RWPE2 (cell line): ENCODE data around the gene COL6A1.

Experiments used
- ATAC-seq: fragments of 200-7000 bp; cut with Tn5 transposase; 3 replicates; pipeline ENCODE4 v1.9.1; 2021; ENCODE audit warnings: low read depth
- DNase-seq: peaks from one replicate; pipeline ENCODE4 v3.0.0-alpha.2; 2020; ENCODE audit warnings: low spot score
- H3K27ac ChIP-seq: fragments of 450-650 bp; 2 replicates; pipeline ENCODE4 v1.5.1; 2017; ENCODE audit warnings: mild to moderate bottlenecking; ENCODE audit not compliant: poor library complexity, severe bottlenecking
- H3K27me3 ChIP-seq: fragments of 250-450 bp; sonication (Bioruptor Pico); 2 replicates; pipeline ENCODE4 v1.5.1; 2021; ENCODE audit warnings: mild to moderate bottlenecking, moderate library complexity; ENCODE audit not compliant: insufficient read depth, poor library complexity, severe bottlenecking
- H3K36me3 ChIP-seq: fragments of 250-450 bp; sonication (Bioruptor Pico); 2 replicates; pipeline ENCODE4 v1.5.1; 2020; ENCODE audit warnings: low read depth, mild to moderate bottlenecking, moderate library complexity
- H3K4me1 ChIP-seq: fragments of 250-450 bp; sonication (Bioruptor Pico); 2 replicates; pipeline ENCODE4 v1.5.1; 2021; ENCODE audit warnings: mild to moderate bottlenecking, moderate library complexity; ENCODE audit not compliant: insufficient read depth, poor library complexity, severe bottlenecking
- H3K4me3 ChIP-seq: fragments of 250-450 bp; sonication (Bioruptor Pico); 2 replicates; pipeline ENCODE4 v1.5.1; 2021; ENCODE audit warnings: mild to moderate bottlenecking, moderate library complexity; ENCODE audit not compliant: severe bottlenecking
- H3K9me3 ChIP-seq: fragments of 250-450 bp; sonication (Bioruptor Pico); 2 replicates; pipeline ENCODE4 v1.5.1; 2021; ENCODE audit warnings: mild to moderate bottlenecking, moderate library complexity; ENCODE audit not compliant: severe bottlenecking
- TF ChIP-seq, protein P1 (sequence below): fragments of 450-650 bp; IDR thresholded peaks from one replicate; pipeline ENCODE4 v1.5.1; 2017; ENCODE audit warnings: mild to moderate bottlenecking, moderate library complexity; ENCODE audit not compliant: poor library complexity, severe bottlenecking

COL6A1 gene

DNA sequence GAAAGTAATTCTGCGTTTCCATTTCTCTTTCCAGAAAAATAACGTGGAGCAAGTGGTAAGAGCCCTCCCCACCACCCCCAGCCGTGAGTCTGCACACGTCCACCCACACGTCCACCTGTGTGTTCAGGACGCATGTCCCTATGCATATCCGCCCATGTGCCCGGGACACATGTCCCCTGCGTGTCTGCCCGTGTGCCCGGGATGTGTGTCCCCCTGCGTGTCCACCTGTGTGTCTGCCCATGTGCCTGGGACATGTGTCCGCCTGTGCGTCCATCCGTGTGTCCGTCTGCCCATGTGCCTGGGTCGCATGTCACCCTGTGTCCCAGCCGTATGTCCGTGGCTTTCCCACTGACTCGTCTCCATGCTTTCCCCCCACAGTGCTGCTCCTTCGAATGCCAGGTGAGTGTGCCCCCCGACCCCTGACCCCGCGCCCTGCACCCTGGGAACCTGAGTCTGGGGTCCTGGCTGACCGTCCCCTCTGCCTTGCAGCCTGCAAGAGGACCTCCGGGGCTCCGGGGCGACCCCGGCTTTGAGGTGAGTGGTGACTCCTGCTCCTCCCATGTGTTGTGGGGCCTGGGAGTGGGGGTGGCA is 5.6 kb downstream of the COL6A1 start:
- no peak overlapping the region for H3K4me3 ChIP-seq
- no peaks in the 10 kb centered on the region for H3K9me3 ChIP-seq
- H3K27ac ChIP-seq, result no peak overlapping the region
- H3K4me1 ChIP-seq, result no peaks in the 10 kb centered on the region
- no peak for ATAC-seq
- peak; percentile 70 for DNase-seq
- no peaks in the 10 kb centered on the region for H3K27me3 ChIP-seq
- TF ChIP-seq, protein P1, sequence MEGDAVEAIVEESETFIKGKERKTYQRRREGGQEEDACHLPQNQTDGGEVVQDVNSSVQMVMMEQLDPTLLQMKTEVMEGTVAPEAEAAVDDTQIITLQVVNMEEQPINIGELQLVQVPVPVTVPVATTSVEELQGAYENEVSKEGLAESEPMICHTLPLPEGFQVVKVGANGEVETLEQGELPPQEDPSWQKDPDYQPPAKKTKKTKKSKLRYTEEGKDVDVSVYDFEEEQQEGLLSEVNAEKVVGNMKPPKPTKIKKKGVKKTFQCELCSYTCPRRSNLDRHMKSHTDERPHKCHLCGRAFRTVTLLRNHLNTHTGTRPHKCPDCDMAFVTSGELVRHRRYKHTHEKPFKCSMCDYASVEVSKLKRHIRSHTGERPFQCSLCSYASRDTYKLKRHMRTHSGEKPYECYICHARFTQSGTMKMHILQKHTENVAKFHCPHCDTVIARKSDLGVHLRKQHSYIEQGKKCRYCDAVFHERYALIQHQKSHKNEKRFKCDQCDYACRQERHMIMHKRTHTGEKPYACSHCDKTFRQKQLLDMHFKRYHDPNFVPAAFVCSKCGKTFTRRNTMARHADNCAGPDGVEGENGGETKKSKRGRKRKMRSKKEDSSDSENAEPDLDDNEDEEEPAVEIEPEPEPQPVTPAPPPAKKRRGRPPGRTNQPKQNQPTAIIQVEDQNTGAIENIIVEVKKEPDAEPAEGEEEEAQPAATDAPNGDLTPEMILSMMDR, result no peak
- H3K36me3 ChIP-seq, result no peaks in the 10 kb centered on the region

DNA sequence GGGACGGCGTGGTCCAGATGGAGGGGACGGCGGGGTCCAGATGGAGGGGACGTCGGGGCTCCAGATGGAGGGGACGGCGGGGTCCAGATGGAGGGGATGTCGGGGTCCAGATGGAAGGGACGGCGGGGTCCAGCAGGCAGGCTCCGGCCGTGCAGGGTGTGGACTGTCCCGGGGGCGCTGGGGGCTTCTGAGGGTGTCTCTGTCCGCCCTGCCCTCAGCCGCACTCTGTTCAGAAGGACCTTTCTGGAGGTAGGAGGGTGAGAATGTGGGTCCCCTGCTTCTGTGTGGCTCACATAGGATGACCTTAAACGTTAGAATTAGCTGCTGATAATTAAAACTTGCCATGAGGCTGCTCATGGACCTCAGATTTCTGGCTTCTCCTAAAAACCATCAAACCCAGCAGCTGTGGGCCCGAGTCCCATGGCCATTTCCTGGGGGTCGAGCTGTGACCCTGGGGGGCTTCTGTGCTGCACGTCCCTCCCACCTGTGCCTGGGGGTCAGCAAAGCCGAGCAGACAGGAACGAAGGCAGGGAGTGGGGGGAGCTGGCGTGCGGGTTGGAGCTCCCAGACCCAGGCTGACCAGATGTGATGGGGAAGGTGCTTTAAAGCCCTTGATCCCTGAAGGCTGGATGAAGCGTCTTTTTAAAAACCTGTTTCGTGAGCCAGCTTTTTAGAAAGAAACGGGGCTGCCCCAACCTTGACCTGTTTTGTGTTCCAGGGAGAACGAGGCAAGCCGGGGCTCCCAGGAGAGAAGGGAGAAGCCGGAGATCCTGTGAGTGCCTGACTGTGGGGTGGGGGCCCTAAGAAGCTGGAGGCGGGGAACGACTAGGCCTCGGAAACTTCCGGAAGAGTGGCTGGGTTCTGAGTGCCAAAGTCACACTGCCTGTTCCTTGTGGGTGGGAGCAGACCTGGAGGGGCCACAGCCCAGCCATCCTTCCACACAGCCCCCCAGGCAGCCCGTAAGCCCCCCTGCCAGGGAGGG is 7.1 kb downstream of the COL6A1 start:
- TF ChIP-seq, protein P1, result no peak
- DNase-seq (peak; percentile 49), ATAC-seq (no peak)
- Histone ChIP-seq H3K27ac (no peak overlapping the region), H3K36me3 (no peaks in the 10 kb centered on the region), H3K4me1 (no peaks in the 10 kb centered on the region), H3K4me3 (no peak overlapping the region), H3K9me3 (no peaks in the 10 kb centered on the region), H3K27me3 (no peaks in the 10 kb centered on the region)

DNA sequence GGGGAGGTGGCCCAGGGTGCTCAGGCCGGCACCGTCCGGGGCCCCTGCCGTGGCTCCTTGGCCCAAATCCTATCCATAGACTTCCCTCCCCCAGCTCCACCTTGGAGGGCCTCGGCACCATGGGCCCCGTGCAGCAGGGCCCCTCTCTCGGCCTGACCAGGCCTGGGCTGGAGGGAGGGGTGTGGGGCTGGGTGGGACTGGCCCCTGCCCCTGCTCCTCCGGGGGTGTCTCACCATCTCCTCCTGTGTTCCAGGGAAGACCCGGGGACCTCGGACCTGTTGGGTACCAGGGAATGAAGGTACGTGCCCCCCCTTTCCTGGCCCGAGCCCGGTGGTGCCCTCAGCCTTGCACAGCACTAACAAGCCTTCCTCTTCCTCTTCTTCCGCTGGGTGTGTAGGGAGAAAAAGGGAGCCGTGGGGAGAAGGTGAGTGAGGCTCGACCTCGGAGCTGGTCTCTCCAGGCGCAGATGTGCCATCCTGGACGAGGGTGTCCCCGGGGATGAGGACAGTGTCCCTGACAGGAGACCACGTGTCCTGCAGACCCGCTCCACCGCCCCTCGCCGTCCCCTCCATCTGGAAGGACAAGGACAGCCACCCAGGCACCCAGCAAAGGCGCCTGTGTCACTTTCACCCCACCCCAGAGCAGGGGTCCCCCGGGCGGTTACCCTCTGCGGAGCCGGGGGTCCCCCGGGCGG is 7.9 kb downstream of the COL6A1 start:
- peak; percentile 64 for DNase-seq
- no peak overlapping the region for H3K27ac ChIP-seq
- no peaks in the 10 kb centered on the region for H3K27me3 ChIP-seq
- H3K4me3 ChIP-seq, result no peak overlapping the region
- no peaks in the 10 kb centered on the region for H3K36me3 ChIP-seq
- no peak for ATAC-seq
- TF ChIP-seq, protein P1, result no peak
- H3K4me1 ChIP-seq, result no peaks in the 10 kb centered on the region
- no peaks in the 10 kb centered on the region for H3K9me3 ChIP-seq

DNA sequence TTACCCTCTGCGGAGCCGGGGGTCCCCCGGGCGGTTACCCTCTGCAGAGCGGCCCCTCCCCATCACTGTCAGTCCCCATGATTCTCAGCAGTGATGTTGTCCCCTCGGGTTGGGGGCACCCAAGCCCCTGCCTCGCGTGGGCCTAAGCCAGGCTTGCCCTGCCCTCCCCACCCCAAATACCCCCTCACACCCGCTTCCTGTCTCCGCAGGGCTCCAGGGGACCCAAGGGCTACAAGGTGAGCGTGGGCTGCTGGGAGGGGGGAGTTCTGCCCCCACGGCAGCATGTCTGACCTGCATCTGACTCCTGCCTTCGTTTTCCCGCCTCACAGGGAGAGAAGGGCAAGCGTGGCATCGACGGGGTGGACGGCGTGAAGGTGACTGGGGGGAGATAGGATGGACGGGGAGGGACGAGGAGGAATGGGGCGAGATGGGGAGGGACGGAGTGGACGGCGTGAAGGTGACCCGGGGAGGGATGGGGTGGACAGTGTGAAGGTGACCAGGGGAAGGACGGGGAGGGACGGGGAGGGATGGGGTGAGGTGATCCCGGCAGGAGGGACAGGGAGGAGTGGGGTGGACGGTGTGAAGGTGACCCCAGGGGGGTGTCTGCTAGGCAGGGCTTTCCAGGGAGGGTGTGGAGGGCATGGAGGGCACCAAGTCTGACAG is 8.6 kb downstream of the COL6A1 start:
- TF ChIP-seq, protein P1, result no peak
- no peak for ATAC-seq

More for the DNA sequence above, 8.6 kb downstream of the COL6A1 start:
- Histone ChIP-seq H3K27me3 (no peaks in the 10 kb centered on the region), H3K36me3 (no peaks in the 10 kb centered on the region), H3K4me1 (no peaks in the 10 kb centered on the region), H3K4me3 (no peak overlapping the region), H3K9me3 (no peaks in the 10 kb centered on the region), H3K27ac (no peak overlapping the region)
- DNase-seq, result peak; percentile 66
